Measurements from ENCODE around the gene ANTXR2.

The ANTXR2 gene

DNA sequence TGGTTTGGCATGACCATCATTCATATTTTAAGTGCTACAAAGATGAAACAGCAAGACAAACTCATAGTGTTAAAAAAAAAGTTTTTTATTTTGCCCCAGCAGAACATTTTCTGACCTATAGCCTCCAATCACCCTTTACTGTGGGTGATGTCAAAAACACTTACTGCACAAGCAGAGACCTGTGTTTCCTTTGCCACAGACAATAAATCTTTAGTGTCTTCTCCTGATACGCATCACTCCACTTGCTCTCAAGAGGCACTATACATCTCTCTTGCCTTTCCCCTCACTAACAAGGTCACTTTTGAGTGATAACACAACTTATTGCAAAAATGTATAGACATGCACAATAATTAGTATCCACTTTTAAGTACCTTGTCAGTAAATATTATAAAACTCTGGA is 125.6 kb downstream of the ANTXR2 start:
- Histone ChIP-seq H3K36me3 (ENCODE audit: insufficient read depth, low read length) (no peaks in the 10 kb centered on the region), H3K9me3 (ENCODE audit: control insufficient read depth, insufficient read depth, low read length) (no peaks in the 10 kb centered on the region), H3K9ac (ENCODE audit: low read depth, low read length) (no peak overlapping the region), H3K4me1 (ENCODE audit: insufficient read depth, low read length) (no peaks in the 10 kb centered on the region)

DNA sequence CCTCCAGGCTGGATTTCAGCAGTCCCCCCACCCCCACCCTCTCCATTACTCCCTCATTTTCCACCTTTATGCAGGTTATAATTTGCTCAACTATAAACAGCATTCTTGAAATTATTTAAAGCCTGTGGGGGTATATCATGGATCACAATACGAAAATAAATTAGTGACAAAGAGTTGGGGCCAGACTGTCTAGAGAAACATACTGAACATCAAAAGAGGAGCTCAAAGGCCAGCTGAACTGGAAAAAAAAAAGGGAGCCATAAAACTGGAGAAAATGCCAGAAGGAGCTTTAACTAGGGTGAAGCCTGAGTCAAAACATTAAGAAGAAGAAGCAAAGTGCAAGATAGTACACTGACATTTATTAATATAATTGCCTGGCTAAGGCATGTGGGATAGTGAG is 137.8 kb downstream of the ANTXR2 start:
- no peaks in the 10 kb centered on the region for H3K9me3 ChIP-seq (ENCODE audit: control insufficient read depth, insufficient read depth, low read length)
- H3K36me3 ChIP-seq (ENCODE audit: insufficient read depth, low read length): no peaks in the 10 kb centered on the region
- H3K4me1 ChIP-seq (ENCODE audit: insufficient read depth, low read length): no peaks in the 10 kb centered on the region

DNA sequence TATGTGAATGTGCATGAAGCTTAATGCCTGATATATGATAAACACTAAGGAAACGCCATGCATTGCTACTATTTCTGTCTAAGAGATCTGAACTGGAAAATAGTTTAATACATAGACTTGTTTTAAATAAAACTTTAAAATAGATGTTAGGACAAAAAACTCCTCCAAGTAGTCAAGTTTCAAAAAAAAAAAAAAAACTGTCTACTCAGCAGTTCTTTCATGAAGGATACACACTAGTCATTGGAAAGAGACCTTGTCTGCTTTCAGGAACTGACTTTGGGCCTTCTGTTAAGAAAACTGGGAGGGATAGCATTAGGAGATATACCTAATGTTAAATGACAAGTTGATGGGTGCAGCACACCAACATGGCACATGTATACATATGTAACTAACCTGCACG is 138.4 kb downstream of the ANTXR2 start:
- Histone ChIP-seq H3K9me3 (ENCODE audit: control insufficient read depth, insufficient read depth, low read length) (no peaks in the 10 kb centered on the region), H3K9ac (ENCODE audit: low read depth, low read length) (no peak overlapping the region), H3K36me3 (ENCODE audit: insufficient read depth, low read length) (no peaks in the 10 kb centered on the region), H3K4me1 (ENCODE audit: insufficient read depth, low read length) (no peaks in the 10 kb centered on the region)

More for the DNA sequence above, 137.8 kb downstream of the ANTXR2 start:
- no peak overlapping the region for H3K9ac ChIP-seq (ENCODE audit: low read depth, low read length)

DNA sequence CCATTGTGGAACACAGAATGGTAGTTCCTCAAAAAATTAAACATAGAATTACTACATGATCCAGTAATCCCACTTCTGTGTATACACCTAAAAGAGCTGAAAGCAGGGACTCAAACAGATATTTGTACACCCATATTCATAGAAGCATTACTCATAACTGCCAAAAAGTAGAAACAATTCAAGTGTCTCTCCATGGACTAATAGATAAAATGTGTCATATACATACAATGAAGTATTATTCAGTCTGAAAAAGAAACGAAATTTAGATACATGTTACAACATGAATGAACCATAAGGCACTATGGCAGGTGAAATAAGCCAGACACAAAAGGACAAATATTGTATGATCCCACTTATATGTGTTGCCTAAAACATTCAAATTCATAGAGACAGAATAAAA is 145.1 kb downstream of the ANTXR2 start:
- H3K9me3 ChIP-seq (ENCODE audit: control insufficient read depth, insufficient read depth, low read length): no peaks in the 10 kb centered on the region
- peaks cover 6% of the 10 kb centered on the region; the same call in 1 of the 2 replicates for H3K4me1 ChIP-seq (ENCODE audit: insufficient read depth, low read length)
- H3K9ac ChIP-seq (ENCODE audit: low read depth, low read length): no peak overlapping the region
- H3K36me3 ChIP-seq (ENCODE audit: insufficient read depth, low read length): no peaks in the 10 kb centered on the region

DNA sequence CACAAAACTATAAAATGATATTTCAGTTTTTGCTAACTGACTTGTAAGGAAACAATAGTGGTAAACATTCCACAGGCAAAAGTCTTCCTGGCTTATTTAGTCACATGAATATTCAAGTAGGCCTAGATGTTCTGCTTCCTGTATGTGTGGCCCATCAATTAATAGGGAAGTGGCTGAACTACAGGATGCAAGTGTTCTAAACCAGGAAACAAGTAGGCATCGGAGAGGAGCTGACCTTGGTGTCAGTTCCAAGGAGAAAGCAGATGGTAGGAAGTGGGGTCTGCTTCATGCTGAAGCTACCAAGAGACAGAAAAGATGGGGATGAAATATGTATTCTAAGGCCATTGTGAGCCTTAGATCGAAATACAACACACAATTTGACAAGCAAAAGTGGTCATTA is 149.7 kb downstream of the ANTXR2 start:
- Histone ChIP-seq H3K9me3 (ENCODE audit: control insufficient read depth, insufficient read depth, low read length) (no peaks in the 10 kb centered on the region), H3K36me3 (ENCODE audit: insufficient read depth, low read length) (no peaks in the 10 kb centered on the region), H3K9ac (ENCODE audit: low read depth, low read length) (no peak overlapping the region), H3K4me1 (ENCODE audit: insufficient read depth, low read length) (peaks cover 6% of the 10 kb centered on the region; the same call in 1 of the 2 replicates)

DNA sequence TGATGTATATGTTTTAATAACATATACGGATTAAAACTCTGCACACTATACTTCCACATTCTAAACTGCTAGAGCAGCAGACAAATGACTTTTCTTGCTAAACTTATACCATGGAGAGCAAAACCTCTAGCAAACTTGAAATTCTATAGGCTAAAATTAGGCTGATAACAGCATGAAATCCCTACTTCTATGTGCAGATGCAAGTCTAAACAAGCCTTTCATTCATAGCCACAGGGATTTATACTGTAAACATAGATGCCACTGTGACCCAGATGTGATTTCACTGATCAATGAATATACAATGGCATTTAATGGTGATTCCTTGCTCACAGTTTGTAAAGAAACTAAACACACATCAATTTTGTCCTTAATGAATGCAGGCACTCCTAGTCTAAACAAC is 151.0 kb downstream of the ANTXR2 start:
- Histone ChIP-seq H3K9me3 (ENCODE audit: control insufficient read depth, insufficient read depth, low read length) (no peaks in the 10 kb centered on the region), H3K9ac (ENCODE audit: low read depth, low read length) (no peak overlapping the region), H3K36me3 (ENCODE audit: insufficient read depth, low read length) (no peaks in the 10 kb centered on the region), H3K4me1 (ENCODE audit: insufficient read depth, low read length) (peaks cover 6% of the 10 kb centered on the region; the same call in 1 of the 2 replicates)

DNA sequence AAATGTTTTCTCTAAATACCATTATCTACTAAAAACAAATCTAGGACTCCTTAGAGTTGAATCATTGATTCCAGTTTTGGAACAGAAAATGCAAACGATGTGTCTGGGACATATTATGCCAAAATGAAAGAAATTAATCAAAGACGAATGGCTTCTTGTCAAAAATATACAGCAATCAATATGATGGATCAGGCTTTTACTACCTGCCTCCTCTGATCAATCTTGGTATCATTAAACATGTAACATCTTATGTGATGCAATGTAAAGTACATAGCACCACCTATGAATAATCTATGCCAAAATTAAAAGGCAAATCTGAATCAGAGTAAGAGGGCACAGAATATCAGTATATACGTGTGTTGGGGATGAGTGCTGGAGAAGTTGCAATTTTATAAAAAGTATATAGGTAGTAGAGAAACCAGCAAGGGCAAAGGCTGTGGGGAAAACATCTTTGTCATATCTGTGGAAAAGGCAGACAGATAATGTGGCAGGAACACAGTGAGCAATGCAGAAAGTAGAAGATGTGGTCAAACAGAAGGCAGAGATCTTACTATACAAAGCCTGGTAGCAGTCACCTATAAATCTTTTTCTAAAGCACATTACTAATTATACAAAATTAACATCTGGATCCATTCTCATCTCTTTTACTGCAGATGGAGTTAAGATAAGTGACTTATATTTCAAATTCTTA is 152.7 kb downstream of the ANTXR2 start:
- H3K36me3 ChIP-seq (ENCODE audit: insufficient read depth, low read length): no peaks in the 10 kb centered on the region
- H3K4me1 ChIP-seq (ENCODE audit: insufficient read depth, low read length): peaks cover 6% of the 10 kb centered on the region; the same call in 1 of the 2 replicates
- no peak overlapping the region for H3K9ac ChIP-seq (ENCODE audit: low read depth, low read length)
- no peaks in the 10 kb centered on the region for H3K9me3 ChIP-seq (ENCODE audit: control insufficient read depth, insufficient read depth, low read length)

DNA sequence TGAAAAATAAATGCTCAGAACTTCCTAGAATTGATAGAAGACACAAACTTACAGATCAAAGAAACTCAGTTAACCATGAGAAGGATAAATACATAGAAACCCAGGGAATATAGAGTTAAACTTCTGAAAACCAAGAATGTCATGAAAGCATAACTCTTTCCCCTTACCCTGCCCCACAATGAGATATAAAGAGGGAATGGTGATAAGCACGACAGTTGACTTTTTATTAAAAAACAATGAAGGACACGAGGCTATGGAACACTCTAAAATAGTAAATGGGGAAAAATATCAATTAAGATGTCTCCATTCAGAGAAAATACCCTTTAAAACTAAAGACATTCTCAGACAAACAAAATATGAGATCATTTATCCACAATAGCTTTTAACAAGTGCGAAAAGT is 154.7 kb downstream of the ANTXR2 start:
- no peaks in the 10 kb centered on the region for H3K9me3 ChIP-seq (ENCODE audit: control insufficient read depth, insufficient read depth, low read length)

DNA sequence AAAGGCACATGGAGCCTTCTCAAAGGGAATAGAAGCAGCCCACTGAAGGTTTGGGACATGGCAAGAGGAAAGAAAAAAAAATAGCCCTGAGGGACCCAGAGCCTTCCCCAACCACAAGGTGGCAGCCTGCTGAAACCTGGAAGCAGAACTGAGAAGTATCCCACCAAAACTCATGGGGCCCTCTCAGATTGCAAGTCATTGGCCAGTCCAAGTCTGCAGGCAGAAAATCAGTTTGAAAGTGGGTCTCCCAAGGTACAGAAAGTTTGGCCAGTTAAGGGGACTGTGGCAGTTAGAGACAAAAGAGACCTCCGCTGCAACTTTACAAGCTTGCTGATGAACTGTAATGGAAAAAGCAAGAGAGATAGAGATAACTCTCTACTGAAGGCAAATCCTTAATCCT is 155.8 kb downstream of the ANTXR2 start:
- H3K9ac ChIP-seq (ENCODE audit: low read depth, low read length): no peak overlapping the region

More for the DNA sequence above, 154.7 kb downstream of the ANTXR2 start:
- Histone ChIP-seq H3K4me1 (ENCODE audit: insufficient read depth, low read length) (peaks cover 3% of the 10 kb centered on the region; the same call in 1 of the 2 replicates), H3K36me3 (ENCODE audit: insufficient read depth, low read length) (no peaks in the 10 kb centered on the region), H3K9ac (ENCODE audit: low read depth, low read length) (no peak overlapping the region)

DNA sequence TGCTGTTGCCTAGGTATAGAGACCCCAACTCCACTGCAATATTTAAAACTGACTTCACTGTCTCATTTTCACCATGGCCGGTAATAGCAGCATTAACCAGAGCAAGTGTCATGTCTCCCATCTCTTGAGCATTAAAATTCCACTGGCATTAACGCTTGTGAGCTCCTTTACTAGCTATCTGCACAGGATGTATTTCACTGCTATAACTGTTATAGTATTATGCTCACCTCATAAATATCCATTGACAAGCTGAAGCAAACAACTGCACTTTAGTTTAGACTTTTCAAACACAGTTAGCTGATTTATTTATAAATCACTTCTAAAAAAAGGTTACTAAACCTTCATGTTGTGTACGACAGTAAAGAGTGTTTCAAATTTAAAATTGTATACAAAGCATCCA is 157.8 kb downstream of the ANTXR2 start:
- no peaks in the 10 kb centered on the region for H3K9me3 ChIP-seq (ENCODE audit: control insufficient read depth, insufficient read depth, low read length)
- no peaks in the 10 kb centered on the region for H3K36me3 ChIP-seq (ENCODE audit: insufficient read depth, low read length)
- H3K9ac ChIP-seq (ENCODE audit: low read depth, low read length): no peak overlapping the region
- H3K4me1 ChIP-seq (ENCODE audit: insufficient read depth, low read length): no peaks in the 10 kb centered on the region

More for the DNA sequence above, 155.8 kb downstream of the ANTXR2 start:
- Histone ChIP-seq H3K4me1 (ENCODE audit: insufficient read depth, low read length) (no peaks in the 10 kb centered on the region), H3K9me3 (ENCODE audit: control insufficient read depth, insufficient read depth, low read length) (no peaks in the 10 kb centered on the region), H3K36me3 (ENCODE audit: insufficient read depth, low read length) (no peaks in the 10 kb centered on the region)

DNA sequence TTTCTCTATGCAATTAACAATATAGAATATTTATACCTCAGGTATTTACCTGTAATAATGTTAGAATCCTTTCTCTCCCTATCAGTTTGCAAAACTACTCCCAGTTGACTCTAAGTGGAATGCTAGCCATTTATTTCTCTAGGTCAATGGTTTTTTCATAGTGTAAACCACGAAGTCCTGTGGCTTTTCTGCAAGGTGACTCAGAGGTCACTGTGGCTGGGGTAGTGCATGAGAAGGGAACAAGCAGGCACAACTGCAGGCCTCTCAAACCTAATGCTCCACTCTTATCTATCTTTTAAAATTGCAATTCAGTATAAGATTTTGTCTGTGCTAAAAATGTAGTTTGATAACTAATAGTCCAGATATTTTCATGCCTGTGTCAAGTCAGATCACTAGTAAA is 159.4 kb downstream of the ANTXR2 start:
- H3K9me3 ChIP-seq (ENCODE audit: control insufficient read depth, insufficient read depth, low read length): no peaks in the 10 kb centered on the region
- H3K4me1 ChIP-seq (ENCODE audit: insufficient read depth, low read length): no peaks in the 10 kb centered on the region
- H3K36me3 ChIP-seq (ENCODE audit: insufficient read depth, low read length): no peaks in the 10 kb centered on the region

DNA sequence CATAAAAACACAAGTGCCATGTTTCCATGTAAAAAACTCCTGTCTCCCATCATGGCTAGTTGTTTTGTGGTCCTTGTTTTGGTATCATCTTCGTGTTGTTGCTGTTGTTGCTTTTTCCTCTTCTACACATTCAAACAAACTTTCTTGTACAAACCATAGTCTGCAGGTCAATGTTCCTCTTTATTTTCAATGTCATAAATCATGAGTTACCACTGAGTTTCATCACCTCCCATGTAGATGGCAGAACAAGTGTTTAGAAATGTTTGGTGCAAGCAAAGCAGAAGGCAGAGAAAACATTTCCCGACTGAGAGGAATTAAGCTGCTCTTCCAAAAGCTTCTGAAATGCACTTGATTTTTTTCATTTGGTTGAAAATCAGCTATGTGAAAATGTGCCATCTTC is 166.0 kb downstream of the ANTXR2 start:
- no peaks in the 10 kb centered on the region for H3K4me1 ChIP-seq (ENCODE audit: insufficient read depth, low read length)
- no peaks in the 10 kb centered on the region for H3K36me3 ChIP-seq (ENCODE audit: insufficient read depth, low read length)
- H3K9me3 ChIP-seq (ENCODE audit: control insufficient read depth, insufficient read depth, low read length): no peaks in the 10 kb centered on the region
- H3K9ac ChIP-seq (ENCODE audit: low read depth, low read length): no peak overlapping the region

More for the DNA sequence above, 159.4 kb downstream of the ANTXR2 start:
- H3K9ac ChIP-seq (ENCODE audit: low read depth, low read length): no peak overlapping the region

DNA sequence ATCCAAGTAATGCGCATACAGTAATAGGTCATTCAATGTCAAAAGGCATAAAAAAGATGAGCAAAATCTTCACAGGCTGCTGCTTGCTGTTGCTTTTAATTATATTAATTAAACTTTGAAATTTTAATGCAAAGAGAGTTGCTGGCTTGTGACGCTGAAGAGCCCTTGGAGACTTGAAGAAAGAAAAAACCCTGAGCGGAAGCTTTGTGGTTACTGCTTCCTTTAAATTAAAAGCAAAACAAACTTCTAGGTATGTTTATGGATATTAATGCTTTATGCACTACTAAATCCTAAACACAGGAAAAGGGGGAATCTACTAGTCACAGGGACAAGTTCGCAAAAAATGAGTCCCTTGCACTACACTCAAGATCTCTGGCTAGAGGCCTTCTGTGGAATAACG is 166.7 kb downstream of the ANTXR2 start:
- Histone ChIP-seq H3K9ac (ENCODE audit: low read depth, low read length) (no peak overlapping the region), H3K4me1 (ENCODE audit: insufficient read depth, low read length) (no peaks in the 10 kb centered on the region), H3K9me3 (ENCODE audit: control insufficient read depth, insufficient read depth, low read length) (no peaks in the 10 kb centered on the region), H3K36me3 (ENCODE audit: insufficient read depth, low read length) (no peaks in the 10 kb centered on the region)

DNA sequence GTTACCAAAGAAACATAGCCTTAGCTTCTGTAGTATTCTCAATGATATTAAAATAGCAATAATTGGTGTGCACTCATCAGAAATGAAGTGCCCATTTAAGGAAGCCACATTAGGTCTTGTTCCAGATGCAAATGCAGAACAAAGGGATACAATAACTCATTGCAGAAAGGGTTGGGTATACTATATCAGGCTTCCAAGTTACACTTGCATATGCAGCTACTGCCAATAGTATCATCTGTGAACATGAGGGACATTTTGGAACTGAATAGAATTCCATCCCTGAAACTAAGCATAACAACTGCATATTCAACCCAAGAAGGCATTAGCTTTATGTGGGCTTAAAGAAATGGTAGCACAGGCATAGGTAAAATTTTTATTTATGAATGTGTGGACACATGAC is 167.8 kb downstream of the ANTXR2 start:
- Histone ChIP-seq H3K9me3 (ENCODE audit: control insufficient read depth, insufficient read depth, low read length) (no peaks in the 10 kb centered on the region), H3K4me1 (ENCODE audit: insufficient read depth, low read length) (no peaks in the 10 kb centered on the region), H3K9ac (ENCODE audit: low read depth, low read length) (no peak overlapping the region), H3K36me3 (ENCODE audit: insufficient read depth, low read length) (no peaks in the 10 kb centered on the region)

DNA sequence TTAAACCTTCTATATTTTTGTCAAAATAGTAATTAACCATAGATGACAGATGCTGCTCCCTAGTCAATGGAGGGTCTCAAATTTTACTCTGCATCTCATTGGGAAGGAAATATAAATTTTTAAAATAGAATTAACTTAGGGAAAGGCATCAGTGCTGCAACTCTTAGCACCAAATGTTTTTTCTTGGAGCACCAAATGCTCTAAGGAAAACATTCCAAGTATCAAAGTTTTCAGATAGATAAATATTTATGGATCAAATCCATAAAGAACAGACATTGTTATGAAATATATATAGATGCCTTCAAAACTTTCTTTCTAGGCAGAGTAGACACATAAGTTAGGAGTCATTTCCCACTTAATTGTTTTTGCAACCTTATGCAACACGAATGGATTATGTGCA is 168.7 kb downstream of the ANTXR2 start:
- Histone ChIP-seq H3K9me3 (ENCODE audit: control insufficient read depth, insufficient read depth, low read length) (no peaks in the 10 kb centered on the region), H3K4me1 (ENCODE audit: insufficient read depth, low read length) (no peaks in the 10 kb centered on the region), H3K9ac (ENCODE audit: low read depth, low read length) (no peak overlapping the region), H3K36me3 (ENCODE audit: insufficient read depth, low read length) (no peaks in the 10 kb centered on the region)

Data from ES-I3 (cell line).